Measurements from ENCODE around the gene MRC2. TPM values are rescaled to one million over a fixed set of nuclear protein-coding genes. Genes with fewer than 3 reads are reported as not detected.

Gene MRC2
- total and polyA plus RNA-seq, 5 donors from 2014 or later = 0.25 to 10.2 (median 0.32) TPM

DNA sequence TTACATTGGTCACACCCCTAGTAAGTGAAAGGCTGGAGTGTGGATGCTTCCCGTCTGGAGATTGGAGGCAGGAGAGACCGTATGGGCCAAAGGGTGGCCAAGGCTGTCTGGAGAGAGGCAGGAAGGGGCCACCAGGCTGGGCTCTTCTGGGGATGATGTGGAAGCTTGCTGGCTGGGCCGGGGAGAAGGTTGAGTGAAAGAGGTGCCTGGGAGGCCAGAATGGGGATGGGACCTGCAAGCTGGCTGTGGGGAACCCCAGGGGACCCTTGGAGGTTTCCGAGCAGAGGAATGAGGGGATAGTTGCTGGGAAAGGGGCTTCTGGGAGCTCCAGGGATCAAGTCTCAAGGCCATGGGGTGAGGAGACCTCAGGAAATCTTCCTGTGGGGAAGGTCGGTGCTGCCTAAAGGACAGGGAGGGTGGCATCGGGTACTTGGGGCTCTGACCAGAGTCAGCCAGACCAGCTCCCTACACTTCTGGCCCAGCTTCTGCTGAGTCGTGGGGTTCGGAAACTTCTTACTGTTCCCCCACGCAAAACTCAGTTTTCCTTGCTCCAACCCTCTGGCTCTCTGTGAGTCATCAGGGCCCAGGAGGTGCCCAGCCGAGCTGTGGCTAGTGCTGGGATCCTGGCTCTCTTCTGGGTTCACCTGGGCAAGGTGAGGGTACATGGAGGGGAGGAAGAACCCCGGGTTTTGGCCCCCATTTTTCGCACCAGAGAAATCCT is 3.1 kb downstream of the MRC2 start:
- ATAC-seq (ENCODE audit: low read depth in 2 of 2) = no peak
- peak overlapping the region in 1 of 4 donors; percentile 65 for H3K4me3 Mint-ChIP-seq
- peaks cover 17% of the 10 kb centered on the region for H3K27me3 Mint-ChIP-seq
- no peak overlapping the region for H3K27ac Mint-ChIP-seq
- Histone ChIP-seq H3K4me3 (ENCODE audit: low read depth, low read length) (no peak overlapping the region), H3K9me3 (ENCODE audit: control insufficient read depth in 2 of 2, low read length in 2 of 2) (no peaks in the 10 kb centered on the region), H3K36me3 (ENCODE audit: control insufficient read depth, insufficient read depth, low read length) (no peaks in the 10 kb centered on the region), H3K4me1 (ENCODE audit: control insufficient read depth, insufficient read depth, low read length, poor library complexity, severe bottlenecking) (peaks cover 21% of the 10 kb centered on the region), H3K27me3 (ENCODE audit: control insufficient read depth, insufficient read depth, low read length) (no peaks in the 10 kb centered on the region), H3K27ac (ENCODE audit: insufficient read depth, low read length, poor library complexity, severe bottlenecking) (no peak overlapping the region)
- no peak for DNase-seq
- H3K4me1 Mint-ChIP-seq = peaks cover 0 to 10% (median 5%) of the 10 kb centered on the region in 4 donors
- H3K9me3 Mint-ChIP-seq = no peaks in the 10 kb centered on the region
- peaks cover 6% of the 10 kb centered on the region for H3K36me3 Mint-ChIP-seq

DNA sequence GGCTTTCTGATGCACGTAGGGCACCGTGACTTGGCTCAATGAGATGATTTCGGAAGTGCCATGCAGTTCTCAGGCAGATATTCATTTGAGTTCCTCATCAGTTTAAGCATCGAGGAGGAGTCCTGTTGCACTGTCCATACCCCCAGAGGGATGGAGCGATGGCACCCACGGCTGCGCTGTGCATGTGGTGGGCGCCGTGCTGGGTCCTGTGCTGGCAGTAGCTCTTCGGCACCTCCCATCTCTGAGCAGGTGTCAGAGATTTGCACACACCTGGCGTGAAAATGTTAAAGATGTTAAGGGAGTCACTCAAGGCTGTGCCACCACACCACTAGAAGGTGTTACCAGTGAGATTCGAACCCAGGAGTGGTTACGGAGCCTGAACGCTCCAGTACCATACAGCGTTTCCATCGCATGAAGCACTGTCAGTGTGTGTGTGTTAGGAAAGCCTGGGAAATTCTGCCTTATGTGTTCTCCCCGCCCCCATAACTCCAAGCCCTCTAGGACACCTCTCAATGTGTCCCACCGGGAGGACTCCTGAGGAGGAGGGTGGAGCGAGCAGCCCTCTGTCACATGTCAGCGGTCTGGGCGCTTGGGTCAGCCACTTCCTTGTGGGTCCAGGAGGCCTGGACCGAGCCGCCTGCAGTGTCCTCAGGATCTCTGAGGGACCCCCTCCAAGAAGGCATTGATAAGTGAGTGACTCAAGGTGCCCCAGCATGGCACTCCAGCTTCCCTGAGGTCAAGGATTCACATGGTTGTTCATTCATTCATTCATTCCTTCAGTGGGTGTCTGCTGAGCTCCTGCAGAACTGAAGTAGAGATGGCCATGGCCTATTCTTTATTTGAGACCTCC is 3.8 kb downstream of the MRC2 start:
- Mint-ChIP-seq H3K4me3 (no peak overlapping the region), H3K4me1 (peaks cover 0 to 7% (median 5%) of the 10 kb centered on the region in 4 donors), H3K36me3 (peaks cover 6% of the 10 kb centered on the region), H3K27me3 (peaks cover 12% of the 10 kb centered on the region), H3K9me3 (no peaks in the 10 kb centered on the region), H3K27ac (no peak overlapping the region)
- DNase-seq (no peak), ATAC-seq (ENCODE audit: low read depth in 2 of 2) (no peak)
- H3K4me1 ChIP-seq (ENCODE audit: control insufficient read depth, insufficient read depth, low read length, poor library complexity, severe bottlenecking) = peaks cover 21% of the 10 kb centered on the region
- H3K36me3 ChIP-seq (ENCODE audit: control insufficient read depth, insufficient read depth, low read length) = no peaks in the 10 kb centered on the region
- no peaks in the 10 kb centered on the region for H3K27me3 ChIP-seq (ENCODE audit: control insufficient read depth, insufficient read depth, low read length)
- no peak overlapping the region for H3K4me3 ChIP-seq (ENCODE audit: low read depth, low read length)
- H3K27ac ChIP-seq (ENCODE audit: insufficient read depth, low read length, poor library complexity, severe bottlenecking) = no peak overlapping the region
- H3K9me3 ChIP-seq (ENCODE audit: control insufficient read depth in 2 of 2, low read length in 2 of 2) = no peaks in the 10 kb centered on the region

DNA sequence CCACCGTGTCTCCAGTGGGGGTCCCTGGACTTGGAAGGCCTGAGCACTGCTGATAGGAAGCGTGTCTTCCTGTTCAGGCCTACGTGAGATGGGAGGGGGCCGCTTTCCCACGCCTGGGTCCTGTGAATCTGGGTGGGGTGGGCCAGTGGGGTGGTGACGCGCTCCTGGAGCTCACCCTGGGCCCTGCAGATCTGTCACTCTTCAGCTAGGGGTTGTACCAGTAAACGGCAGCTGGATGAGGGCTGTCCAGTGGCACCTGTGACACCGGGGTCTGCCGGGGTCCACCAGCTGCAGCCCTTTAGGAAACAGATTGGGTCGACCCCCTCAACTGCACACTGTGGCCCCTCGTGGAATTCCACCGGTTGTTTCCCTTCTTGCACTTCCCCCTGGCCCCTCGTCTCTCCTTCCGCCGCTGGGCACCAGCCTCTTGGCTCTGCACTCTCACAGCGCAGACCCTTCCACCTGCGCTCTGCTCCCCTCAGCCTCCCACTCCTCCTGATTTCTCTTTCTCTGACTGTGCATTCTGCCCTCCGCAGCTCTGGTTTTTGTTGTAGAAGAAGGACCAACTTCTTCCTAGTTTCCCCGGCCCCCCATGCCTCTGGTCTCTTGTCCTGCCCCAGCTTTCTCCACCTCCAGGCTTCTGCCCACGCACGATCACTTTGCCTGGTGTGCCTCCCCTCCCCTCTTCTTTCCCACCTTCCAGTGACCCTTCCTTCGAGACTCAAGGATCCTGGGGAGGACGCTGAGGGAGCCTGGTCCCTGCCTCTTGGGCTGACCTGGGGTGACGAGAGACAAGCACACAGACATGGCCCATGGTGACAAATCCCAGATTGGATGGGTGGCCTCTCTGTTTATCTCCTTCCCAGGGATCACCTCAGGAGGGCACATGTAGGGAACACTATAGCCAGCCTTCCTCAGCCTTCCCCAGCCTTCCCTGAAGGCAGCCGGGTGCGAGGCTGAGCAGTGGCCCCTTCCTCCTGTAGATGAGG is 4.8 kb downstream of the MRC2 start:
- no peaks in the 10 kb centered on the region for H3K36me3 ChIP-seq (ENCODE audit: control insufficient read depth, insufficient read depth, low read length)
- no peaks in the 10 kb centered on the region for H3K9me3 ChIP-seq (ENCODE audit: control insufficient read depth in 2 of 2, low read length in 2 of 2)
- Mint-ChIP-seq H3K9me3 (no peaks in the 10 kb centered on the region), H3K27me3 (peaks cover 12% of the 10 kb centered on the region), H3K4me1 (peaks cover 0 to 7% (median 5%) of the 10 kb centered on the region in 4 donors), H3K4me3 (no peak overlapping the region), H3K27ac (no peak overlapping the region), H3K36me3 (peaks cover 6% of the 10 kb centered on the region)
- no peak for DNase-seq
- no peak overlapping the region for H3K4me3 ChIP-seq (ENCODE audit: low read depth, low read length)
- H3K27ac ChIP-seq (ENCODE audit: insufficient read depth, low read length, poor library complexity, severe bottlenecking) = no peak overlapping the region
- peaks cover 16% of the 10 kb centered on the region for H3K4me1 ChIP-seq (ENCODE audit: control insufficient read depth, insufficient read depth, low read length, poor library complexity, severe bottlenecking)
- no peak for ATAC-seq (ENCODE audit: low read depth in 2 of 2)
- no peaks in the 10 kb centered on the region for H3K27me3 ChIP-seq (ENCODE audit: control insufficient read depth, insufficient read depth, low read length)

DNA sequence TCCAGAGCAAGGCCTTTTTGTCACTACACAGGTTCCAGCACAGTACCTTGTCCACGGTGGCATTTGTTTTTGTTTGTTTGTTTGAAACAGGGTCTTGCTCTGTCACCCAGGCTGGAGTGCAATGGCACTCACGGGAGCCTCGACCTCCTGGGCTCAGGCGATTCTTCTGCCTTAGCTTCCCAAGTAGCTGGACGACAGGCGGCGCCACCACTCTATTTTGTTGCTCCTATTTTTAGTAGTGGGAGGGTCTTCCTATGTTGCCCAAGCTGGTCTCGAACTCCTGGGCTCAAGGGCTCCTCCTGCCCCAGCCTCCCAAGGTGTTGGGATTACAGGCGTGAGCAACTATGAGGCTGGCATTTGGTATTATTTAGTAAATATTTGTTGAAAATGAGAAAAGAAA is 10.3 kb downstream of the MRC2 start:
- Mint-ChIP-seq H3K9me3 (no peaks in the 10 kb centered on the region), H3K36me3 (no peaks in the 10 kb centered on the region), H3K27me3 (peaks cover 4% of the 10 kb centered on the region), H3K4me1 (peaks cover 0 to 4% (median under 1%) of the 10 kb centered on the region in 4 donors), H3K27ac (no peak overlapping the region), H3K4me3 (no peak overlapping the region)
- ATAC-seq (ENCODE audit: low read depth in 2 of 2) = no peak
- Histone ChIP-seq H3K4me3 (ENCODE audit: low read depth, low read length) (no peak overlapping the region), H3K27me3 (ENCODE audit: control insufficient read depth, insufficient read depth, low read length) (no peaks in the 10 kb centered on the region), H3K36me3 (ENCODE audit: control insufficient read depth, insufficient read depth, low read length) (no peaks in the 10 kb centered on the region), H3K27ac (ENCODE audit: insufficient read depth, low read length, poor library complexity, severe bottlenecking) (no peak overlapping the region), H3K4me1 (ENCODE audit: control insufficient read depth, insufficient read depth, low read length, poor library complexity, severe bottlenecking) (no peaks in the 10 kb centered on the region), H3K9me3 (ENCODE audit: control insufficient read depth in 2 of 2, low read length in 2 of 2) (no peaks in the 10 kb centered on the region)
- no peak for DNase-seq

DNA sequence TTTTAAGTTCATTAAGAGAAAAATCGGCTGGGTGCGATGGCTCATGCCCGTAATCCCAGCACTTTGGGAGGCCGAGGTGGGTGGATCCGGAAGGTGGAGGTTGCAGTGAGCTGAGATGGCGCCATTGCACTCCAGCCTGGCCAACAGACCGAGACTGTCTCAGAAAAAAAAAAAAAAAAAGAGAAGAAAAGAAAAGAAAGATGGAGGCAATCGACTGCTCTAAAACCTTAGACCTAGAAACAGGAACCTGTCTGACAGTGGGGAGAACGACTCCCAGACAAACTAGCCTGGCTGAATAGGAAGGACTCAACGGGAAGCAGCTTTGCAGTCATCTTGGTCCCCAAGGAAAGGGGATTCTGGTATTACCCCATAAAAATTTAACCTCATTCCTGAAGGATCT is 13.7 kb downstream of the MRC2 start:
- H3K4me3 ChIP-seq (ENCODE audit: low read depth, low read length) = no peak overlapping the region
- no peaks in the 10 kb centered on the region for H3K9me3 Mint-ChIP-seq
- H3K9me3 ChIP-seq (ENCODE audit: control insufficient read depth in 2 of 2, low read length in 2 of 2) = no peaks in the 10 kb centered on the region
- no peak overlapping the region for H3K27ac Mint-ChIP-seq
- H3K4me3 Mint-ChIP-seq = no peak overlapping the region
- no peak overlapping the region for H3K27ac ChIP-seq (ENCODE audit: insufficient read depth, low read length, poor library complexity, severe bottlenecking)
- DNase-seq (no peak), ATAC-seq (ENCODE audit: low read depth in 2 of 2) (no peak)
- no peaks in the 10 kb centered on the region for H3K36me3 ChIP-seq (ENCODE audit: control insufficient read depth, insufficient read depth, low read length)
- H3K36me3 Mint-ChIP-seq = no peaks in the 10 kb centered on the region
- H3K4me1 Mint-ChIP-seq = peaks cover 0 to 11% (median 8%) of the 10 kb centered on the region in 4 donors
- H3K27me3 Mint-ChIP-seq = peaks cover 11% of the 10 kb centered on the region
- H3K27me3 ChIP-seq (ENCODE audit: control insufficient read depth, insufficient read depth, low read length) = no peaks in the 10 kb centered on the region
- H3K4me1 ChIP-seq (ENCODE audit: control insufficient read depth, insufficient read depth, low read length, poor library complexity, severe bottlenecking) = no peaks in the 10 kb centered on the region

DNA sequence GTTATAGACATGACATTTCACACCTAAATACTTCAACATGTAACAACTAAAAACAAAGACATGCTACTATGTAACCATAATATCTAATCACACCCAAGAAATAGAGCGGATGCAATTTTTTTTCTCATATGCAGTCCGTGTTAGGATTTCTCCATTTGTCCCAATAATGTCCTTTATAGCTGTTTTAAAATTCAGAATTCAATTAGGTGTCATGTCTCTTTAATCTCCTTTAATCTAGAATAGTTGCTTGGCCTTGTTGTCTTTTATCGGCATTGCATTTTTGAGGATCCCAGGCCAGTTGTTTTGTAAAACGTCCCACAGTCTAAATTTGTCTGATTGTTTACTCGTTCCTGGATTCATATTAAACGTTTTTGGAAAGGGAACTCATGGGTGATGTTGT is 14.5 kb downstream of the MRC2 start:
- no peak overlapping the region for H3K27ac ChIP-seq (ENCODE audit: insufficient read depth, low read length, poor library complexity, severe bottlenecking)
- H3K4me3 ChIP-seq (ENCODE audit: low read depth, low read length) = no peak overlapping the region
- Mint-ChIP-seq H3K27me3 (peaks cover 11% of the 10 kb centered on the region), H3K9me3 (no peaks in the 10 kb centered on the region), H3K27ac (no peak overlapping the region), H3K4me3 (no peak overlapping the region), H3K4me1 (peaks cover 0 to 11% (median 8%) of the 10 kb centered on the region in 4 donors), H3K36me3 (no peaks in the 10 kb centered on the region)
- H3K36me3 ChIP-seq (ENCODE audit: control insufficient read depth, insufficient read depth, low read length) = no peaks in the 10 kb centered on the region
- ATAC-seq (ENCODE audit: low read depth in 2 of 2) = no peak
- H3K27me3 ChIP-seq (ENCODE audit: control insufficient read depth, insufficient read depth, low read length) = no peaks in the 10 kb centered on the region
- H3K4me1 ChIP-seq (ENCODE audit: control insufficient read depth, insufficient read depth, low read length, poor library complexity, severe bottlenecking) = no peaks in the 10 kb centered on the region
- H3K9me3 ChIP-seq (ENCODE audit: control insufficient read depth in 2 of 2, low read length in 2 of 2) = no peaks in the 10 kb centered on the region
- no peak for DNase-seq

DNA sequence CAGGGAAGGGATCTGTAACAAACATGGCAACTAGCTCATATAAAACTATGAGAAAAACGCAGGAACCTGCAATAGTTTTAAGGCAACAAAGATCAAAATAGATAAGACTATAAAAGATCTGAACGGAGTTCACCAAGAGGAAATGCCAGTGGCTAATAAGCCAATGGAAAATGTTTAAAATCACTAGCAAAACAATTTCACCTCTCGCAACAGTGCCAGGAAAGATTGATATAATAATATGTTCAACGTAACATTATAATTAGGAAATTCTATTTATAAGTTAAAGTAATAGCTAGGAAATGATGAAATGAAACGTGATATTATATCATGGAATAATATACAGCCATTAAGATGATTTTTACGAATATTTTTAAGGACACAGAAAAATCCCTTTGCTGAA is 16.0 kb downstream of the MRC2 start:
- peak overlapping the region in 1 of 3 donors; percentile 70 for H3K27ac Mint-ChIP-seq
- ATAC-seq (ENCODE audit: low read depth in 2 of 2) (no peak), DNase-seq (no peak)
- Histone ChIP-seq H3K4me3 (ENCODE audit: low read depth, low read length) (no peak overlapping the region), H3K27ac (ENCODE audit: insufficient read depth, low read length, poor library complexity, severe bottlenecking) (no peak overlapping the region), H3K9me3 (ENCODE audit: control insufficient read depth in 2 of 2, low read length in 2 of 2) (no peaks in the 10 kb centered on the region), H3K36me3 (ENCODE audit: control insufficient read depth, insufficient read depth, low read length) (no peaks in the 10 kb centered on the region), H3K4me1 (ENCODE audit: control insufficient read depth, insufficient read depth, low read length, poor library complexity, severe bottlenecking) (no peaks in the 10 kb centered on the region), H3K27me3 (ENCODE audit: control insufficient read depth, insufficient read depth, low read length) (no peaks in the 10 kb centered on the region)
- peaks cover 11% of the 10 kb centered on the region for H3K27me3 Mint-ChIP-seq
- peaks cover 0 to 11% (median 8%) of the 10 kb centered on the region in 4 donors for H3K4me1 Mint-ChIP-seq
- H3K9me3 Mint-ChIP-seq = no peaks in the 10 kb centered on the region
- no peaks in the 10 kb centered on the region for H3K36me3 Mint-ChIP-seq
- H3K4me3 Mint-ChIP-seq = no peak overlapping the region
